Endothelial cell (in vitro differentiated cells): ENCODE data around the gene PARVG. TPM values are rescaled to one million over a fixed set of nuclear protein-coding genes. Genes with fewer than 3 reads are reported as not detected.

ENCODE experiments used
- DNase-seq: peaks from one replicate; pipeline ENCODE4 v3.0.0; 2021; ENCODE audit warnings: low spot score
- H3K27ac Mint-ChIP-seq: one replicate; pipeline ENCODE4 v1.8.0; 2021; ENCODE audit warnings: mixed read lengths, inconsistent platforms; ENCODE audit not compliant: unreplicated experiment
- H3K27me3 Mint-ChIP-seq: one replicate; pipeline ENCODE4 v1.8.0; 2021; ENCODE audit warnings: mild to moderate bottlenecking, moderate library complexity, mixed read lengths, inconsistent platforms; ENCODE audit not compliant: unreplicated experiment
- H3K36me3 Mint-ChIP-seq: one replicate; pipeline ENCODE4 v1.8.0; 2021; ENCODE audit warnings: mild to moderate bottlenecking, low read depth, mixed read lengths, inconsistent platforms; ENCODE audit not compliant: unreplicated experiment
- H3K4me1 Mint-ChIP-seq: one replicate; pipeline ENCODE4 v1.8.0; 2021; ENCODE audit warnings: mild to moderate bottlenecking, mixed read lengths, inconsistent platforms; ENCODE audit not compliant: unreplicated experiment
- H3K4me3 Mint-ChIP-seq: one replicate; pipeline ENCODE4 v1.8.0; 2021; ENCODE audit warnings: mild to moderate bottlenecking, mixed read lengths, inconsistent platforms; ENCODE audit not compliant: unreplicated experiment
- H3K9me3 Mint-ChIP-seq: one replicate; pipeline ENCODE4 v1.8.0; 2021; ENCODE audit warnings: mixed read lengths, inconsistent platforms; ENCODE audit not compliant: unreplicated experiment
- total RNA-seq: library from RNA; stranded (reverse); fragmentation: NEBNext Ultra II Directional; extraction: Animal tissue kit (Norgen Biotek cat#: 25700); gene quantifications from one replicate; pipeline ENCODE4 v1.2.1, GENCODE V29; 2021; ENCODE audit not compliant: unreplicated experiment
- TF ChIP-seq, protein P1 (sequence below): fragments of 200-600 bp; sonication (generic); IDR thresholded peaks from one replicate; pipeline ENCODE4 v1.5.0; 2021; ENCODE audit warnings: antibody characterized with exemption; ENCODE audit not compliant: unreplicated experiment

The PARVG gene
- total RNA-seq, 1 donor from 2014 or later: 0.90 TPM

GRCh38 chr22:44209343-44209742, 28.6 kb downstream of the PARVG start:
- Mint-ChIP-seq H3K4me1 (no peaks in the 10 kb centered on the region), H3K36me3 (no peaks in the 10 kb centered on the region), H3K9me3 (no peaks in the 10 kb centered on the region), H3K27me3 (peaks cover 7% of the 10 kb centered on the region), H3K27ac (no peak overlapping the region), H3K4me3 (no peak overlapping the region)
- DNase-seq: no peak
- TF ChIP-seq, protein P1, sequence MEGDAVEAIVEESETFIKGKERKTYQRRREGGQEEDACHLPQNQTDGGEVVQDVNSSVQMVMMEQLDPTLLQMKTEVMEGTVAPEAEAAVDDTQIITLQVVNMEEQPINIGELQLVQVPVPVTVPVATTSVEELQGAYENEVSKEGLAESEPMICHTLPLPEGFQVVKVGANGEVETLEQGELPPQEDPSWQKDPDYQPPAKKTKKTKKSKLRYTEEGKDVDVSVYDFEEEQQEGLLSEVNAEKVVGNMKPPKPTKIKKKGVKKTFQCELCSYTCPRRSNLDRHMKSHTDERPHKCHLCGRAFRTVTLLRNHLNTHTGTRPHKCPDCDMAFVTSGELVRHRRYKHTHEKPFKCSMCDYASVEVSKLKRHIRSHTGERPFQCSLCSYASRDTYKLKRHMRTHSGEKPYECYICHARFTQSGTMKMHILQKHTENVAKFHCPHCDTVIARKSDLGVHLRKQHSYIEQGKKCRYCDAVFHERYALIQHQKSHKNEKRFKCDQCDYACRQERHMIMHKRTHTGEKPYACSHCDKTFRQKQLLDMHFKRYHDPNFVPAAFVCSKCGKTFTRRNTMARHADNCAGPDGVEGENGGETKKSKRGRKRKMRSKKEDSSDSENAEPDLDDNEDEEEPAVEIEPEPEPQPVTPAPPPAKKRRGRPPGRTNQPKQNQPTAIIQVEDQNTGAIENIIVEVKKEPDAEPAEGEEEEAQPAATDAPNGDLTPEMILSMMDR: no peak

GRCh38 chr22:44210722-44211121, 30.0 kb downstream of the PARVG start:
- Mint-ChIP-seq H3K9me3 (no peaks in the 10 kb centered on the region), H3K4me1 (no peaks in the 10 kb centered on the region), H3K36me3 (no peaks in the 10 kb centered on the region), H3K4me3 (no peak overlapping the region), H3K27me3 (peaks cover 2% of the 10 kb centered on the region), H3K27ac (no peak overlapping the region)
- DNase-seq: no peak
- TF ChIP-seq, protein P1: no peak

DNA sequence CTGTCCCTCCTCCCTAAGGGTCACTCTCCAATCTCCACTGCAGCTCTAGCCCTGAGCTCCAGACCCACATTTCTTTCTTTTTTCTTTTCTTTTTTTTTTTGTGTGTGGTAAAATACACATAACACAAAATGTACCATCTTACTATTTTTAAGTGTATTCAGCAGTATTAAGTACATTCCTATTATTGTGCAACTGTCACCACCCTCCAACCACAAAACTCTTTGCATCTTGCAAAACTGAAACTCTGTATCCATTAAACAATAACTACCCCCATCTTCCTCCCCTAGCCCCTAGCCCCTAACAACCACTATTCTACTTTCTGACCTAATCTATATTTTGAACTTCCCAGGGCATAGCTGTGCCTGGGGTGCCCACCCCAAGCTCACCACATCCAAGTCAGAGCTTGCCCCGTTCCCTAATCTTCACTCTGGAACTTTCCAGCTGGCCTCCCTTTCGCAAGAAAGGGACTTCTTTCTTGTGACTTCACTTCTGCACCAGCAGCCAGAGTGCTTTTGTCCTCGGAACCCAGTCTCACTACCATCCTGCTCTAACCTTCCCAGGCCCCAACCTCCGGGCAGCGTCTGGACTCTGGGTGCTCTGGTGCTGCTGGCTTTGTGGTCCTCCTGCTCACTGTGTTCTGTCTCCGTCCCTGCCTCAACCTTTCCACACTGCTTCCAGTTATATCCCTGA, 30.7 kb downstream of the PARVG start:
- TF ChIP-seq, protein P1: no peak
- Mint-ChIP-seq H3K27me3 (peaks cover 2% of the 10 kb centered on the region), H3K27ac (no peak overlapping the region), H3K4me1 (no peaks in the 10 kb centered on the region), H3K4me3 (no peak overlapping the region), H3K36me3 (no peaks in the 10 kb centered on the region), H3K9me3 (no peaks in the 10 kb centered on the region)
- no peak for DNase-seq

DNA sequence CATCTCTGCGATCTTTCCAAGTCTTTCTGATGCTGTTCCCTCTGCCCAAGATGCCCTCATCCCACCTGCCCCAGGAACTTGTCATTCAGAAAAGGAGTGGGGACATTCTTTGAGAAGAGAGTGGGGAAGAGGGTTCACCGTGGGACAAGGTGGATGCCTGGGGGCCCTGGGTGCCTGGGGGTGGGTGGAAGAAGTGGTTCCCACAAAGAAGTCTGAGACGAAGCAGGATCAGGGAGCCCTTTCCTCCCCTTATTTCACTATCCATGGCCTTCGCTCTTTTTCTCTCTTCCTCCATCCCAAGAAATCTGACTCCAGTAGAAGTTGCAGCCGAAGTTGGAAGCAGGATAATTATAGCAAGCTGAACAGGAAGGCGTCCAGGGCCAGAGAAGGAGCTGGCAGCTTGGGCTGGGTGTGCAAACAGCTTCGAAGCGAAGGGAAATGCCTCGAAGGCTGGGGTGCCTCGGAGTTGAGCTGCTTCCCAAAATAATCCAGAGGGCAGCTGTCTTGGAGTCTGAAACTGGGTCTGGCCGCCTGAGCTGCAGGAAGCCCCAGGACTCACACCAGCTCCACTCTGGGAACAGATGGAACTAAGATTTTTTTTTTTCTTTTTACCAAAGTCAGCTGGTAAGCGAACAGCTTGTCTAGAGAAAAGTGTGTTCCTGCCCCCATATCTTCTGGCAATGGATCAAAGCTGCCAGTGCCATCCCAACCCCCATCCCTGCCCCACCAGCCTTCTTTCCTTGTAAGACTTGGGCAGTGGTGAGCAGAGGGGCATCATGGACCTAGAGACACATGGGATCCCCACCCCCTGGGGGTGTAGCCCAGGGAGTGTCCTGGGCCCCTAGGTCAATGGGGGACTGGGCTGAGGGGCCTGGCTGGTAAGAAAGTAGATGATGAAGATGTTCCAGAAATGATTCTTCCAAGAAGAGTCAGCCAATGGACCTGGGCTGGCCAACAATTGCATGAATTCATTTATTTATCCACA, 31.5 kb downstream of the PARVG start:
- H3K9me3 Mint-ChIP-seq: no peaks in the 10 kb centered on the region
- no peak overlapping the region for H3K4me3 Mint-ChIP-seq
- H3K36me3 Mint-ChIP-seq: no peaks in the 10 kb centered on the region
- peaks cover 2% of the 10 kb centered on the region for H3K27me3 Mint-ChIP-seq
- TF ChIP-seq, protein P1: no peak
- no peaks in the 10 kb centered on the region for H3K4me1 Mint-ChIP-seq
- no peak overlapping the region for H3K27ac Mint-ChIP-seq
- no peak for DNase-seq

DNA sequence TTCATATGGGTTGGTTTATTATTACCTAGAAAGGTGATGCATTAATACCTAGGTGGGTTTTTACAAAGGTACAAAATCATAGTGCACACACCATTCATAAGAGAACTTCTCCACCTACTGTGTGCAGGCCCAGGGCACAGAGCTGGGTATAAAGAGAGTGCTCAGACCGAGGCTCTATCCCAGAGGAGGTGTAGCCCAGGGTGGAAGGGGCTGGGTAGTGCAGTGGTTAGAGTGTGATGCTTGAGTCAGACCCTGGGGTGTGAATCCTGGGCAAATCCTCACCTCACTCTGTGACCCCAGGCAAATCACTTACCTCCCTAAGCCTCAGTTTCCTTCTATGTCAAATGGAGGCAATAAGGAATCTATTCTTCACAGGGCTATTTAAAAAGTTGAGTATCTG, 32.2 kb downstream of the PARVG start:
- H3K4me3 Mint-ChIP-seq: no peak overlapping the region
- peaks cover 4% of the 10 kb centered on the region for H3K27me3 Mint-ChIP-seq
- no peaks in the 10 kb centered on the region for H3K4me1 Mint-ChIP-seq
- TF ChIP-seq, protein P1: no peak
- no peak overlapping the region for H3K27ac Mint-ChIP-seq
- H3K36me3 Mint-ChIP-seq: no peaks in the 10 kb centered on the region
- no peaks in the 10 kb centered on the region for H3K9me3 Mint-ChIP-seq
- no peak for DNase-seq
